ENCODE measurements around the gene CNTFR. TPM values are rescaled to one million over a fixed set of nuclear protein-coding genes. Genes with fewer than 3 reads are reported as not detected.
"Not testable (repeated sequence)": the region's sequence is repeated elsewhere in the genome, so short reads cannot be mapped to it uniquely, and the experiment has no call there.

The CNTFR gene
- total RNA-seq = 1 to 10 TPM in 1 of 2 donors, under 1 TPM in 1; 0.75 to 3.3 TPM
- 1 to 10 TPM; 1.9 to 2.1 TPM for polyA plus RNA-seq

- Histone ChIP-seq H3K9ac (ENCODE audit: low read depth in 1 of 2, low read length in 2 of 2) (peak within 1 kb of the TSS in 1 of 2 donors; percentile 30), H3K36me3 (ENCODE audit: control insufficient read depth in 4 of 4, insufficient read depth in 3 of 4, low read depth in 1 of 4, low read length in 3 of 4) (no peaks in the 10 kb centered on the region), H3K27ac (ENCODE audit: low read depth in 1 of 2, low read length in 2 of 2) (peak within 1 kb of the TSS; percentile 75 to 81), H3K9me3 (ENCODE audit: control insufficient read depth in 4 of 4, low read length in 3 of 4) (no peaks in the 10 kb centered on the region), H3K4me3 (ENCODE audit: low read depth in 1 of 3, low read length in 3 of 3) (peak within 1 kb of the TSS; percentile 9 to 56 (median 43)), H3K27me3 (ENCODE audit: control insufficient read depth in 4 of 4, insufficient read depth in 4 of 4, low read length in 3 of 4) (peaks cover 0 to 2% (median 0%) of the 10 kb centered on the region in 4 donors), H3K4me1 (ENCODE audit: control insufficient read depth in 4 of 4, insufficient read depth in 4 of 4, low read length in 3 of 4) (peaks cover 22 to 65% (median 46%) of the 10 kb centered on the region in 4 donors)
- WGBS = 2% methylated on average over 104 of the region's 104 CpGs
- no peak for TF ChIP-seq GABPA (IDR thresholded peaks at IDR 0.05 in 1 of 2, conservative IDR thresholded peaks at IDR 0.05 in 1 of 2)
- DNase-seq (ENCODE audit: low spot score) = no peak
These were observed at the start of gene CNTFR for GRCh38 chr9:34589636-34590380. Gene CNTFR (minus strand): TSS chr9:34589724. CDS start chr9:34568981, 20,743 bp downstream.

GRCh38 chr9:34639322-34639721 lies 49.8 kb upstream of the CNTFR start:
- WGBS = 90% methylated on average over 8 of the region's 8 CpGs
- not testable (repeated sequence) for DNase-seq (ENCODE audit: low spot score); H3K27ac ChIP-seq (ENCODE audit: low read depth in 1 of 2, low read length in 2 of 2); H3K27me3 ChIP-seq (ENCODE audit: control insufficient read depth in 4 of 4, insufficient read depth in 4 of 4, low read length in 3 of 4); H3K9ac ChIP-seq (ENCODE audit: low read depth in 1 of 2, low read length in 2 of 2); H3K9me3 ChIP-seq (ENCODE audit: control insufficient read depth in 4 of 4, low read length in 3 of 4); H3K36me3 ChIP-seq (ENCODE audit: control insufficient read depth in 4 of 4, insufficient read depth in 3 of 4, low read depth in 1 of 4, low read length in 3 of 4); H3K4me3 ChIP-seq (ENCODE audit: low read depth in 1 of 3, low read length in 3 of 3)
- peaks cover 14 to 48% (median 42%) of the 10 kb centered on the region in 4 donors for H3K4me1 ChIP-seq (ENCODE audit: control insufficient read depth in 4 of 4, insufficient read depth in 4 of 4, low read length in 3 of 4)

- Histone ChIP-seq H3K36me3 (ENCODE audit: control insufficient read depth in 4 of 4, insufficient read depth in 3 of 4, low read depth in 1 of 4, low read length in 3 of 4) (peaks cover 0 to 4% (median 2%) of the 10 kb centered on the region in 4 donors), H3K27ac (ENCODE audit: low read depth in 1 of 2, low read length in 2 of 2) (peak overlapping the region; percentile 80 to 86), H3K9me3 (ENCODE audit: control insufficient read depth in 4 of 4, low read length in 3 of 4) (no peaks in the 10 kb centered on the region), H3K27me3 (ENCODE audit: control insufficient read depth in 4 of 4, insufficient read depth in 4 of 4, low read length in 3 of 4) (no peaks in the 10 kb centered on the region), H3K4me3 (ENCODE audit: low read depth in 1 of 3, low read length in 3 of 3) (peak overlapping the region; percentile 73 to 85 (median 77)), H3K9ac (ENCODE audit: low read depth in 1 of 2, low read length in 2 of 2) (peak overlapping the region; percentile 57 to 87), H3K4me1 (ENCODE audit: control insufficient read depth in 4 of 4, insufficient read depth in 4 of 4, low read length in 3 of 4) (peaks cover 12 to 53% (median 49%) of the 10 kb centered on the region in 4 donors)
- TF ChIP-seq EGR1 (IDR thresholded peaks at IDR 0.05; ENCODE audit: low read depth in 2 of 2) (no peak), TAF1 (conservative IDR thresholded peaks at IDR 0.05) (peak; percentile 32)
- DNase-seq (ENCODE audit: low spot score) = no peak
- WGBS = 11% methylated on average over 7 of the region's 7 CpGs
These were observed 48.6 kb upstream of the CNTFR start for GRCh38 chr9:34638138-34638445.

- WGBS = under 1% methylated on average over 74 of the region's 74 CpGs
- TF ChIP-seq JUND (IDR thresholded peaks at IDR 0.05) = no peak
- no peak for TF ChIP-seq ZBTB33 (IDR thresholded peaks at IDR 0.05)
- TF ChIP-seq YY1 (IDR thresholded peaks at IDR 0.05) = peak; percentile 58
- peak; percentile 71 for TF ChIP-seq REST (IDR thresholded peaks at IDR 0.05)
- TF ChIP-seq NR2F2 (IDR thresholded peaks at IDR 0.05) = no peak
- no peak for TF ChIP-seq MAX (IDR thresholded peaks at IDR 0.05)
- TF ChIP-seq HNF4A (conservative IDR thresholded peaks at IDR 0.05) = peak; percentile 8 to 15
- no peak for TF ChIP-seq HNF4G (IDR thresholded peaks at IDR 0.05)
- TF ChIP-seq ATF3 (IDR thresholded peaks at IDR 0.05) = no peak
- peak in 1 of 2 donors; percentile 39 for TF ChIP-seq GABPA (IDR thresholded peaks at IDR 0.05 in 1 of 2, conservative IDR thresholded peaks at IDR 0.05 in 1 of 2)
- peak in 1 of 2 donors; percentile 3 for TF ChIP-seq RAD21 (IDR thresholded peaks at IDR 0.05)
- TF ChIP-seq FOXA2 (IDR thresholded peaks at IDR 0.05) = no peak
- TF ChIP-seq SP1 (IDR thresholded peaks at IDR 0.05) = peak; percentile 70
- no peak for TF ChIP-seq FOXA1 (IDR thresholded peaks at IDR 0.05)
These were observed 48.0 kb upstream of the CNTFR start, which contains the start of gene SIGMAR1 for GRCh38 chr9:34637356-34638137. Gene SIGMAR1 (minus strand): TSS chr9:34637787. CDS start chr9:34637697, 90 bp downstream.

More at GRCh38 chr9:34637356-34638137, 48.0 kb upstream of the CNTFR start, which contains the start of gene SIGMAR1:
- H3K27me3 ChIP-seq (ENCODE audit: control insufficient read depth in 4 of 4, insufficient read depth in 4 of 4, low read length in 3 of 4) = no peaks in the 10 kb centered on the region
- peak; percentile 95 for DNase-seq (ENCODE audit: low spot score)
- H3K9ac ChIP-seq (ENCODE audit: low read depth in 1 of 2, low read length in 2 of 2) = peak within 1 kb of the TSS; percentile 57 to 87
- peak within 1 kb of the TSS; percentile 80 to 86 for H3K27ac ChIP-seq (ENCODE audit: low read depth in 1 of 2, low read length in 2 of 2)
- H3K4me3 ChIP-seq (ENCODE audit: low read depth in 1 of 3, low read length in 3 of 3) = peak within 1 kb of the TSS; percentile 73 to 85 (median 77)
- peaks cover 0 to 4% (median 2%) of the 10 kb centered on the region in 4 donors for H3K36me3 ChIP-seq (ENCODE audit: control insufficient read depth in 4 of 4, insufficient read depth in 3 of 4, low read depth in 1 of 4, low read length in 3 of 4)
- no peaks in the 10 kb centered on the region for H3K9me3 ChIP-seq (ENCODE audit: control insufficient read depth in 4 of 4, low read length in 3 of 4)
- peaks cover 12 to 56% (median 53%) of the 10 kb centered on the region in 4 donors for H3K4me1 ChIP-seq (ENCODE audit: control insufficient read depth in 4 of 4, insufficient read depth in 4 of 4, low read length in 3 of 4)

All from liver (tissue), 9 donors.